ENCODE results near the gene SLCO2B1.

Gene SLCO2B1

DNA sequence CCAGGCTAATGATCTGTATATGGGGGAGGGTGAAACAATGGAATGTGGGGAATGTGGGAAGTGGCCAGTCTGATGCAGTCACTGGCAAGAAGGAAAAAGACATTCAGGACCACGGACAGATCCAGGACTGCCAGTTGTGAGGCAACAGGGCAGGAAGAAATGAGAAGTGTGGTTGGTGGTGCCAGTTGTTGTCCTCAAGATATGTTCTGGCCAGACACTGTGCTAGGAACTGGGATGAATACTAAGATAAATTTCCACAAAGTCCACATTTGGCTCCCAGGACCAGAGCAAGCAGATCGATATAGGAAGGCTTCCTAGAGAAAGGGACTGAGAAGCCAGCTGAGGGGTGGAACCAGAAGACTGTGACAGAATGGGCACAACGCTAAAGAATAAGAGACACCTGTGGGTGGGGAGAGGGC lies 82.9 kb downstream of the SLCO2B1 start:
- no peak for DNase-seq (ENCODE audit: low spot score)
- peak; percentile 58; the same call in 2 of the 3 replicates for ATAC-seq (ENCODE audit: low read depth)
- H3K36me3 ChIP-seq (ENCODE audit: low read depth), result no peaks in the 10 kb centered on the region

DNA sequence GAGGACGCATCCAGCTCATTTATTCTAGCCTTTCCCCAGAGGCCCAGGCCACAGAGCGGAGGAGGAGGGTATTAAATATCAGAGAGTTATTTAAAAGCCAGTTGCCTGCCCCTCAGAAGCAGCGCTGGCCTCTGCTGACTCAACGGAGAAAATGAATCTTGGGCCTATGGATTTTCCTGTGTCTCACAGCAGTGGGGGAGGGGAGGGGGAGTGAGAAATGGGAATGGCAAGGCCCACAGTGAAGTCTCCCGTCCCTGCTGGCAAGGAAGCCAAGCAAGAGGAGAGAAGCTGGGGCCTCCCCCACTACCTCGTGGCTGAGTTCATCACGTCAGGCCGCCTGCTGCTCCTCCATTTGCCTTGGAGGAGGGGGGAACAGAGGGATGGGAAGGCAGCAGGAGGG lies 85.2 kb downstream of the SLCO2B1 start:
- DNase-seq (ENCODE audit: low spot score) (no peak), ATAC-seq (ENCODE audit: low read depth) (no peak)
- no peak overlapping the region for H3K27ac ChIP-seq (ENCODE audit: poor library complexity, severe bottlenecking)
- H3K4me3 ChIP-seq (ENCODE audit: severe bottlenecking), result no peak overlapping the region
- H3K36me3 ChIP-seq (ENCODE audit: low read depth), result no peaks in the 10 kb centered on the region
- H3K9me3 ChIP-seq (ENCODE audit: severe bottlenecking), result no peaks in the 10 kb centered on the region
- no peaks in the 10 kb centered on the region for H3K4me1 ChIP-seq (ENCODE audit: insufficient read depth, poor library complexity, severe bottlenecking)
- TF ChIP-seq, protein P1, sequence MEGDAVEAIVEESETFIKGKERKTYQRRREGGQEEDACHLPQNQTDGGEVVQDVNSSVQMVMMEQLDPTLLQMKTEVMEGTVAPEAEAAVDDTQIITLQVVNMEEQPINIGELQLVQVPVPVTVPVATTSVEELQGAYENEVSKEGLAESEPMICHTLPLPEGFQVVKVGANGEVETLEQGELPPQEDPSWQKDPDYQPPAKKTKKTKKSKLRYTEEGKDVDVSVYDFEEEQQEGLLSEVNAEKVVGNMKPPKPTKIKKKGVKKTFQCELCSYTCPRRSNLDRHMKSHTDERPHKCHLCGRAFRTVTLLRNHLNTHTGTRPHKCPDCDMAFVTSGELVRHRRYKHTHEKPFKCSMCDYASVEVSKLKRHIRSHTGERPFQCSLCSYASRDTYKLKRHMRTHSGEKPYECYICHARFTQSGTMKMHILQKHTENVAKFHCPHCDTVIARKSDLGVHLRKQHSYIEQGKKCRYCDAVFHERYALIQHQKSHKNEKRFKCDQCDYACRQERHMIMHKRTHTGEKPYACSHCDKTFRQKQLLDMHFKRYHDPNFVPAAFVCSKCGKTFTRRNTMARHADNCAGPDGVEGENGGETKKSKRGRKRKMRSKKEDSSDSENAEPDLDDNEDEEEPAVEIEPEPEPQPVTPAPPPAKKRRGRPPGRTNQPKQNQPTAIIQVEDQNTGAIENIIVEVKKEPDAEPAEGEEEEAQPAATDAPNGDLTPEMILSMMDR (IDR thresholded peaks at IDR 0.05; ENCODE audit: poor library complexity, severe bottlenecking), result no peak
- H3K27me3 ChIP-seq (ENCODE audit: insufficient read depth, poor library complexity, severe bottlenecking), result peaks cover 17% of the 10 kb centered on the region

More for the DNA sequence above, 82.9 kb downstream of the SLCO2B1 start:
- TF ChIP-seq, protein P1 (IDR thresholded peaks at IDR 0.05; ENCODE audit: poor library complexity, severe bottlenecking), result no peak
- Histone ChIP-seq H3K4me3 (ENCODE audit: severe bottlenecking) (no peak overlapping the region), H3K27me3 (ENCODE audit: insufficient read depth, poor library complexity, severe bottlenecking) (no peaks in the 10 kb centered on the region), H3K4me1 (ENCODE audit: insufficient read depth, poor library complexity, severe bottlenecking) (no peaks in the 10 kb centered on the region), H3K27ac (ENCODE audit: poor library complexity, severe bottlenecking) (no peak overlapping the region), H3K9me3 (ENCODE audit: severe bottlenecking) (no peaks in the 10 kb centered on the region)

DNA sequence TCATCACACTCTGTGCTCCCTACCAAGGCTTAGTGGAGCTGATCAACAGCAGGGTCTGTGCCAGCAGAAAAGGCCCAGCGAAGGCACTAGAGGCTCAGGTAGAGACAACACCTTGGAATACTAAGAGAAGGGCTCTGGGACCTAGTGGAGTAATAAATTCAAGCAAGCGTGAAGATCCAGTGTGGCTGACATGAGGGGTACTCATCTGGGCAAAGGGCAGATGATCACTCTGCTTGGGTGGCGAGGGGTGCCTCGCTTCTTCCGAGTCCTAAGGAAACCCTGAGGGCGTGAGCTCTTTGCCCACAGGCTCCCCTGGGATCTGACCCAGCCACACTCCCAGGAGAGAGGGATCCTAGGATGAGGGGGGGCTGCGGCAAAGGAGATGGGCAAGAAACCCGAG lies 86.1 kb downstream of the SLCO2B1 start:
- H3K27me3 ChIP-seq (ENCODE audit: insufficient read depth, poor library complexity, severe bottlenecking), result peaks cover 17% of the 10 kb centered on the region

DNA sequence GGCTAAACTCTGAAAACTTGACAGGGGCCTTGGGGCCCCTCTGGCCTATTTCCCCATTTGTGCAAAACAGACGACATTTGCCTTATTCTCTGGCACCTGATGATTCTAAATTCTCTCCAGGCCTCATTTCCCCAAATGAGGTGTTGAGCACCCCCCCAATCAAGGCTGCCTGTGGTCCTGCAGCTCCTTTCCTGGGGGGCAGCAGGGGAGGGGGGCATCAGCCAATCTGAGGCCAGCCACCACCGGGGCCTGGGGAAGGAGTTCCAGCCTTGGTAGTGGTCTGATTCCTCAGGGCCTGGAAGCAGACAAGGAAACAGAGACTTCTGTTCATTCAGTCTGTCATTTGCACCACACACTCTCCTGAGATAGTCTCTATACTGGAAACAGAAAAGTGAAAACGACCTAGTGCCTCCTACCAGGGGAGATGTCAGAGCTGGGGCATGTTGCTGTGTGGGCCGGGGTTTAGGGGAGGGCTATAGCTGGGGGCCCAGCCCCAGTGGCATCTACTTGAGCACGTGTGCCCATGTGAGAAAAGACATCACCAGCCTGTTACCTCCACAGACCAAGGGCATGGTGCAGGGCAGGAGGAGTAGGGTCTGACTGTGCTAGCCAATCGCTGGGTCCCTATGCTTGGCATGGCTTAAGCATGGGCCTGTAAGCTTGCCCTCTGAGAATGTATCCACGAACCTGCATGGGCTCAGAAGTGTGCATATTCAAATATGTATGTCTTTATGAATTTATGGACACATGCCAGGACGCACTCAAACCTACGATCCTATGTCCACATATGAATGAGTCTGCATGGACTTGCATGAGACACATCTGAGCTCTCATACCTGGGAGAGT lies 87.9 kb downstream of the SLCO2B1 start:
- peaks cover 31% of the 10 kb centered on the region for H3K27me3 ChIP-seq (ENCODE audit: insufficient read depth, poor library complexity, severe bottlenecking)
- no peak for ATAC-seq (ENCODE audit: low read depth)

More for the DNA sequence above, 86.1 kb downstream of the SLCO2B1 start:
- DNase-seq (ENCODE audit: low spot score) (no peak), ATAC-seq (ENCODE audit: low read depth) (no peak)
- Histone ChIP-seq H3K9me3 (ENCODE audit: severe bottlenecking) (no peaks in the 10 kb centered on the region), H3K4me3 (ENCODE audit: severe bottlenecking) (no peak overlapping the region), H3K36me3 (ENCODE audit: low read depth) (no peaks in the 10 kb centered on the region), H3K4me1 (ENCODE audit: insufficient read depth, poor library complexity, severe bottlenecking) (no peaks in the 10 kb centered on the region), H3K27ac (ENCODE audit: poor library complexity, severe bottlenecking) (no peak overlapping the region)
- TF ChIP-seq, protein P1 (IDR thresholded peaks at IDR 0.05; ENCODE audit: poor library complexity, severe bottlenecking), result no peak

More for the DNA sequence above, 87.9 kb downstream of the SLCO2B1 start:
- H3K4me1 ChIP-seq (ENCODE audit: insufficient read depth, poor library complexity, severe bottlenecking), result no peaks in the 10 kb centered on the region
- no peaks in the 10 kb centered on the region for H3K36me3 ChIP-seq (ENCODE audit: low read depth)
- H3K4me3 ChIP-seq (ENCODE audit: severe bottlenecking), result no peak overlapping the region
- TF ChIP-seq, protein P1 (IDR thresholded peaks at IDR 0.05; ENCODE audit: poor library complexity, severe bottlenecking), result no peak
- no peaks in the 10 kb centered on the region for H3K9me3 ChIP-seq (ENCODE audit: severe bottlenecking)
- no peak for DNase-seq (ENCODE audit: low spot score)
- no peak overlapping the region for H3K27ac ChIP-seq (ENCODE audit: poor library complexity, severe bottlenecking)
